ENCODE results near the gene PSME1. TPM values are rescaled to one million over a fixed set of nuclear protein-coding genes. Genes with fewer than 3 reads are reported as not detected.

Gene PSME1
- total and polyA plus RNA-seq, 2 of the 13 experiments (the other 11 are each of a cell fraction or from before 2014, with no cell fraction given), result 159 to 608 TPM

DNA sequence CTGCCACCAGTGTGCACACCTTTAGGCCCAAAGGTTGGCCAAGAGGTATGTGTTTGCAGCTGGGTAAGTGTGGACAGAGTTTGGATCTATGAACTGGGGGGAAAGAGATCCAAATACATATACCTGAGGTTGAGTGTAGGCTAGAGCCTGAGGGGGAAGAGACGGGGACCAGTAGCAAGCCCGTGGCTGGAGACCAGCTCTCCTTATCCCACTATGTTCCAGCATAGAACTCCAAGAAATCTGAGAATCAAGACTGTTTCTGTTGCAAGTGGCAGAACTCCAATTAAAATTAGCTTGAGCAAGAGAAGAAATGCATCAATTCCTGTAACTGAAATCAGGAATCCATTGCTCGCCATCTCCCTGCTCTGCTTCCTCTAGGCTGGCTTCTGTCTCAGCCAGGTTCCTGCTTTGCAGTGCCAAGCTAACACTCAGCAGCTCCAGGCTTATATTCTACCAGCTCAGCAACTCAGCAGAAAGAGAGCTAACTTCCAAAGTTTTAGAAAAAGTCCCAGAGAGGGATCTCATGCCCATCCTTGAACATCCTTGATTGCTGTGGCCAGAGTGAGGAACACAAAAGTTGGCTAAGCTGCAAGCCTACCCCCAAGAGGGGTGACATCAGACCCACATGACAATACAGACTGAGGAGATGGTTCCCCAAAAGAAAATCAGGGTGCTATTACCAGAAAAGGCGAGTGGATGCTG lies 43.3 kb upstream of the PSME1 start (continued):
- TF ChIP-seq, protein P1, sequence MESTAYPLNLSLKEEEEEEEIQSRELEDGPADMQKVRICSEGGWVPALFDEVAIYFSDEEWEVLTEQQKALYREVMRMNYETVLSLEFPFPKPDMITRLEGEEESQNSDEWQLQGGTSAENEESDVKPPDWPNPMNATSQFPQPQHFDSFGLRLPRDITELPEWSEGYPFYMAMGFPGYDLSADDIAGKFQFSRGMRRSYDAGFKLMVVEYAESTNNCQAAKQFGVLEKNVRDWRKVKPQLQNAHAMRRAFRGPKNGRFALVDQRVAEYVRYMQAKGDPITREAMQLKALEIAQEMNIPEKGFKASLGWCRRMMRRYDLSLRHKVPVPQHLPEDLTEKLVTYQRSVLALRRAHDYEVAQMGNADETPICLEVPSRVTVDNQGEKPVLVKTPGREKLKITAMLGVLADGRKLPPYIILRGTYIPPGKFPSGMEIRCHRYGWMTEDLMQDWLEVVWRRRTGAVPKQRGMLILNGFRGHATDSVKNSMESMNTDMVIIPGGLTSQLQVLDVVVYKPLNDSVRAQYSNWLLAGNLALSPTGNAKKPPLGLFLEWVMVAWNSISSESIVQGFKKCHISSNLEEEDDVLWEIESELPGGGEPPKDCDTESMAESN (CRISPR knock-in tag; conservative IDR thresholded peaks at IDR 0.05), result peak; percentile 72; the same call in 1 of the 2 replicates
- TF ChIP-seq ELK4 (CRISPR knock-in tag; IDR thresholded peaks at IDR 0.05; ENCODE audit: borderline replicate concordance) (no peak), THAP7 (CRISPR knock-in tag; IDR thresholded peaks at IDR 0.05) (0 out of 2 replicates have a peak, but pooled peaks have one; percentile 71), ZBTB46 (CRISPR knock-in tag; IDR thresholded peaks at IDR 0.05; ENCODE audit: borderline replicate concordance) (0 out of 2 replicates have a peak, but pooled peaks have one; percentile 62), MAFK (conservative IDR thresholded peaks at IDR 0.05 in 1 of 2, IDR thresholded peaks at IDR 0.05 in 1 of 2; ENCODE audit: low read length in 2 of 2) (0 out of 4 replicates have a peak, but pooled peaks of 1 of the 2 experiments have one; percentile 3), RFXAP (CRISPR knock-in tag; IDR thresholded peaks at IDR 0.05; ENCODE audit: borderline replicate concordance) (0 out of 2 replicates have a peak, but pooled peaks have one; percentile 39), MED1 (CRISPR knock-in tag; IDR thresholded peaks at IDR 0.05) (0 out of 2 replicates have a peak, but pooled peaks have one; percentile 23), ATF7-NPFF (CRISPR knock-in tag; IDR thresholded peaks at IDR 0.05; ENCODE audit: low read depth) (0 out of 2 replicates have a peak, but pooled peaks have one; percentile 38), HMG20B (CRISPR knock-in tag; conservative IDR thresholded peaks at IDR 0.05) (no peak), POLR2AphosphoS5 (IDR thresholded peaks at IDR 0.05; ENCODE audit: low read depth, low read length) (no peak), ZNF34 (CRISPR knock-in tag; IDR thresholded peaks at IDR 0.05; ENCODE audit: borderline replicate concordance) (0 out of 2 replicates have a peak, but pooled peaks have one; percentile 50), ZNF577 (CRISPR knock-in tag; IDR thresholded peaks at IDR 0.05; ENCODE audit: borderline replicate concordance, low read depth) (0 out of 2 replicates have a peak, but pooled peaks have one; percentile 62), ZC3H4 (CRISPR knock-in tag; IDR thresholded peaks at IDR 0.05; ENCODE audit: borderline replicate concordance) (no peak), TCF7L2 (IDR thresholded peaks at IDR 0.05; ENCODE audit: low read depth, low read length) (no peak), PAWR (CRISPR knock-in tag; IDR thresholded peaks at IDR 0.05; ENCODE audit: borderline replicate concordance) (0 out of 2 replicates have a peak, but pooled peaks have one; percentile 89), ZNF775 (CRISPR knock-in tag; IDR thresholded peaks at IDR 0.05; ENCODE audit: borderline replicate concordance) (0 out of 2 replicates have a peak, but pooled peaks have one; percentile 65)
- TF ChIP-seq, protein P2, sequence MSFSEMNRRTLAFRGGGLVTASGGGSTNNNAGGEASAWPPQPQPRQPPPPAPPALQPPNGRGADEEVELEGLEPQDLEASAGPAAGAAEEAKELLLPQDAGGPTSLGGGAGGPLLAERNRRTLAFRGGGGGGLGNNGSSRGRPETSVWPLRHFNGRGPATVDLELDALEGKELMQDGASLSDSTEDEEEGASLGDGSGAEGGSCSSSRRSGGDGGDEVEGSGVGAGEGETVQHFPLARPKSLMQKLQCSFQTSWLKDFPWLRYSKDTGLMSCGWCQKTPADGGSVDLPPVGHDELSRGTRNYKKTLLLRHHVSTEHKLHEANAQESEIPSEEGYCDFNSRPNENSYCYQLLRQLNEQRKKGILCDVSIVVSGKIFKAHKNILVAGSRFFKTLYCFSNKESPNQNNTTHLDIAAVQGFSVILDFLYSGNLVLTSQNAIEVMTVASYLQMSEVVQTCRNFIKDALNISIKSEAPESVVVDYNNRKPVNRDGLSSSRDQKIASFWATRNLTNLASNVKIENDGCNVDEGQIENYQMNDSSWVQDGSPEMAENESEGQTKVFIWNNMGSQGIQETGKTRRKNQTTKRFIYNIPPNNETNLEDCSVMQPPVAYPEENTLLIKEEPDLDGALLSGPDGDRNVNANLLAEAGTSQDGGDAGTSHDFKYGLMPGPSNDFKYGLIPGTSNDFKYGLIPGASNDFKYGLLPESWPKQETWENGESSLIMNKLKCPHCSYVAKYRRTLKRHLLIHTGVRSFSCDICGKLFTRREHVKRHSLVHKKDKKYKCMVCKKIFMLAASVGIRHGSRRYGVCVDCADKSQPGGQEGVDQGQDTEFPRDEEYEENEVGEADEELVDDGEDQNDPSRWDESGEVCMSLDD (CRISPR knock-in tag; IDR thresholded peaks at IDR 0.05; ENCODE audit: borderline replicate concordance), result peak; percentile 7; the same call in 1 of the 2 replicates

All from HepG2 (cell line).